Endothelial cell of umbilical vein (primary cell): ENCODE data around the gene PTPRE. TPM values are rescaled to one million over a fixed set of nuclear protein-coding genes. Genes with fewer than 3 reads are reported as not detected.

Experiments
- BruUV-seq: library from RNA; stranded (reverse); fragments of 400-500 nt; replicated peaks from 2 replicates; lab custom pipeline; 2021; lab: Mats Ljungman, UMichigan
- CTCF ChIA-PET: fragments of 300-600, 350-600 bp; sonication (Branson Sonifier 250); formaldehyde crosslinking; loops from one replicate; lab custom pipeline; 2021; ENCODE audit warnings: antibody characterized with exemption, inconsistent platforms; lab: Charles Lee
- POLR2A ChIA-PET: fragments of 300-600, 350-600 bp; sonication (Branson Sonifier 250); formaldehyde crosslinking; loops from one replicate; lab custom pipeline; 2021; ENCODE audit warnings: antibody characterized with exemption, inconsistent platforms; lab: Charles Lee
- DNase-seq: peaks from one replicate; pipeline ENCODE4 v3.0.0-alpha.2; 2011; ENCODE audit warnings: low read depth, low spot score
- FAIRE-seq: peaks from 2 replicates; lab custom pipeline; 2011; peaks lifted over from hg19 to GRCh38; lab: Jason Lieb, UNC
- H2AFZ ChIP-seq: 2 replicates; pipeline ENCODE4 v1.6.0; 2012; ENCODE audit warnings: low read depth, low read length, control low read depth, inconsistent platforms
- H3K27ac ChIP-seq: 2 replicates; pipeline ENCODE4 v1.5.1; 2011; ENCODE audit warnings: low read depth, mild to moderate bottlenecking, control low read depth, low read length, moderate library complexity; ENCODE audit not compliant: insufficient read depth
- H3K27me3 ChIP-seq, 2 experiments: 2 replicates each; pipeline versions ENCODE4 v1.6.0 to v1.6.1; 2011; ENCODE audit warnings: low read length in 2 of 2, mixed read lengths in 1 of 2; ENCODE audit not compliant: control insufficient read depth in 2 of 2, insufficient read depth in 2 of 2
- H3K36me3 ChIP-seq, 2 experiments: 2 replicates in 1 of 2; 3 replicates in 1 of 2; pipeline ENCODE4 v1.5.1; 2011; ENCODE audit warnings: low read length in 2 of 2, mild to moderate bottlenecking in 1 of 2, moderate library complexity in 1 of 2; ENCODE audit not compliant: control insufficient read depth in 2 of 2, insufficient read depth in 2 of 2; ENCODE audit errors: extremely low read depth in 1 of 2
- H3K4me1 ChIP-seq: 3 replicates; pipeline ENCODE4 v1.5.1; 2011; ENCODE audit warnings: mild to moderate bottlenecking, low read length; ENCODE audit not compliant: control insufficient read depth, insufficient read depth; ENCODE audit errors: extremely low read depth
- H3K4me2 ChIP-seq: 2 replicates; pipeline ENCODE4 v1.6.1; 2011; ENCODE audit warnings: low read length, control low read depth, mixed read lengths; ENCODE audit not compliant: insufficient read depth
- H3K4me3 ChIP-seq, 3 experiments: fragments of 200-600 bp in 1 of 3; sonication (generic), shearing (Covaris generic) in 1 of 3; replicated peaks in 1 of 3; 2 replicates each; pipeline ENCODE4 v1.5.1; 2011 to 2016; ENCODE audit warnings: control low read depth in 3 of 3, low read length in 3 of 3, mild to moderate bottlenecking in 2 of 3, inconsistent platforms in 1 of 3, low read depth in 1 of 3, moderate library complexity in 1 of 3; ENCODE audit not compliant: insufficient read depth in 1 of 3
- H3K79me2 ChIP-seq: 2 replicates; pipeline ENCODE4 v1.6.0; 2012; ENCODE audit warnings: low read length, inconsistent platforms; ENCODE audit not compliant: control insufficient read depth, insufficient read depth
- H3K9ac ChIP-seq: replicated peaks from 2 replicates; pipeline ENCODE3; 2011; ENCODE audit warnings: low read length, control low read depth; ENCODE audit not compliant: insufficient read depth; ENCODE audit errors: extremely low read depth
- H3K9me1 ChIP-seq: replicated peaks from 3 replicates; pipeline ENCODE4 v1.6.0; 2011; ENCODE audit warnings: mild to moderate bottlenecking, low read length; ENCODE audit not compliant: control insufficient read depth, insufficient read depth; ENCODE audit errors: extremely low read depth
- H3K9me3 ChIP-seq: replicated peaks from 2 replicates; pipeline ENCODE4 v1.5.1; 2012; ENCODE audit warnings: low read length, inconsistent platforms; ENCODE audit not compliant: control insufficient read depth, insufficient read depth
- H4K20me1 ChIP-seq: replicated peaks from 2 replicates; pipeline ENCODE3; 2011; ENCODE audit warnings: mild to moderate bottlenecking, low read length; ENCODE audit not compliant: control insufficient read depth, insufficient read depth; ENCODE audit errors: extremely low read depth
- EZH2 ChIP-seq: IDR thresholded peaks from 2 replicates; pipeline ENCODE4 v1.6.1; 2012; ENCODE audit warnings: borderline replicate concordance, low read depth, mild to moderate bottlenecking, moderate library complexity, low read length, inconsistent platforms; ENCODE audit not compliant: severe bottlenecking
- FOS ChIP-seq: IDR thresholded peaks from 2 replicates; pipeline ENCODE4 v1.6.1; 2011; ENCODE audit warnings: mild to moderate bottlenecking, low read length, moderate library complexity, borderline replicate concordance; ENCODE audit not compliant: insufficient read depth
- GATA2 ChIP-seq: IDR thresholded peaks from 2 replicates; pipeline ENCODE4 v1.7.0; 2011; ENCODE audit warnings: low read depth, mild to moderate bottlenecking, moderate library complexity, mixed read lengths, low read length; ENCODE audit not compliant: insufficient read length, insufficient read depth
- JUN ChIP-seq: IDR thresholded peaks from 2 replicates; pipeline ENCODE4 v1.6.1; 2011; ENCODE audit warnings: borderline replicate concordance, low read depth; ENCODE audit not compliant: insufficient read length, insufficient read depth
- MYC ChIP-seq: IDR thresholded peaks from one replicate; pipeline ENCODE4 v1.6.1; 2011; ENCODE audit warnings: mild to moderate bottlenecking, low read depth, low read length
- POLR2A ChIP-seq: IDR thresholded peaks from 2 replicates; pipeline ENCODE4 v1.6.1; 2012; ENCODE audit warnings: low read depth, mild to moderate bottlenecking, control low read depth, low read length
- POLR2AphosphoS5 ChIP-seq: IDR thresholded peaks from 2 replicates; pipeline ENCODE4 v1.6.1; 2012; ENCODE audit warnings: low read depth, mild to moderate bottlenecking, control low read depth, low read length, moderate library complexity; ENCODE audit not compliant: insufficient read depth
- dilution Hi-C: fragments of 300-500 bp; cut with MboI; formaldehyde crosslinking; loops from one replicate; pipeline ENCODE4 v1.15.0; 2019; ENCODE audit warnings: low sequenced_read_pairs; ENCODE audit not compliant: extremely low pct_ligation_motif_present
- intact Hi-C: fragments of 100-400 bp; cut with micrococcal nuclease; formaldehyde crosslinking; loops from one replicate; pipeline ENCODE4 v1.10.0; 2022
- polyA plus RNA-seq, 4 experiments: library from polyadenylated mRNA; depleted of rRNA in 3 of 4; stranded (reverse) in 3 of 4; unstranded in 1 of 4; fragments of >200 nt; gene quantifications; 2 replicates each; pipeline versions ENCODE4 v1.2.1 to v1.2.3, GENCODE V29; 2011 to 2012; ENCODE audit warnings: missing spikeins in 1 of 4
- total RNA-seq: library from RNA; stranded (reverse); gene quantifications from 2 replicates; pipeline ENCODE4 v1.2.3, GENCODE V29; 2021
- TF ChIP-seq, protein P1 (sequence below), 2 donors: IDR thresholded peaks; 1 replicate in 1 of 2; 2 replicates in 1 of 2; pipeline ENCODE4 v1.5.1; 2011; ENCODE audit warnings: low read length in 2 of 2, mild to moderate bottlenecking in 2 of 2, moderate library complexity in 2 of 2, control low read depth in 1 of 2, inconsistent platforms in 1 of 2, low read depth in 1 of 2; ENCODE audit not compliant: insufficient read depth in 1 of 2; ENCODE audit errors: extremely low read depth in 1 of 2
- TF ChIP-seq, protein P2 (sequence below): IDR thresholded peaks from 2 replicates; pipeline ENCODE4 v1.6.1; 2011; ENCODE audit not compliant: insufficient read depth, insufficient read length

The PTPRE gene
- total and polyA plus RNA-seq, 2 donors (not counting 3 experiments of a cell fraction or from before 2014, with no cell fraction given): 37.3 to 116 TPM

DNA sequence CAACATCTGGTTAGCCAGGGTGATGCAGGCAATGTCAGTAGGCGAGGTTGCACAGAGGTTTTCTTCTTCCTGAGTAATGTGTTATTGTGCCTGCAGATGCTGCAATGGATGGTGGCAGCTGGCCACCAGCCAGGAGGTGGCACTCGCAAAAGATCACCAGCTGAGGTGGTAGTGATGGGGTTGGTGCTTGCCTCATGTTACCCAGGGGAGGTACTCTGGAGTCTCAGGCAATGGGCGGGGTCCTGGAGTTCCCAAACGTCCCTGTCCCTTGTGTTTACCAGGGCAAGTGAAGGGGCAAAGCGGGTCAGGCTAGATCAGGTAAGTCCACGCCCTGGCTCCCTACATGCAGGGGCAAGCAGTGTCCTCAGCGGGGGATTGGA lies 35.3 kb upstream of the PTPRE start:
- DNase-seq (no peak), FAIRE-seq (no peak)
- Histone ChIP-seq H3K36me3 (no peaks in the 10 kb centered on the region), H2AFZ (no peak overlapping the region), H3K79me2 (no peaks in the 10 kb centered on the region), H3K27ac (no peak overlapping the region), H4K20me1 (no peaks in the 10 kb centered on the region), H3K27me3 (peaks cover 9 to 22% of the 10 kb centered on the region in 2 experiments), H3K9ac (no peak overlapping the region), H3K9me1 (no peaks in the 10 kb centered on the region), H3K9me3 (no peaks in the 10 kb centered on the region), H3K4me1 (peaks cover 5% of the 10 kb centered on the region), H3K4me2 (no peak overlapping the region), H3K4me3 (no peak overlapping the region)
- ChIA-PET POLR2A (no interaction called here), CTCF (interaction anchor here (0.8 to 6.2 kb wide), 3 partner anchors 139 to 198 kb away, joined by 4 to 66 read pairs (median 4); no protein-coding TSS in a partner anchor)
- dilution Hi-C loops: no loop called here
- TF ChIP-seq MYC: no peak
- no peak for TF ChIP-seq POLR2A
- TF ChIP-seq JUN: no peak
- TF ChIP-seq, protein P1, sequence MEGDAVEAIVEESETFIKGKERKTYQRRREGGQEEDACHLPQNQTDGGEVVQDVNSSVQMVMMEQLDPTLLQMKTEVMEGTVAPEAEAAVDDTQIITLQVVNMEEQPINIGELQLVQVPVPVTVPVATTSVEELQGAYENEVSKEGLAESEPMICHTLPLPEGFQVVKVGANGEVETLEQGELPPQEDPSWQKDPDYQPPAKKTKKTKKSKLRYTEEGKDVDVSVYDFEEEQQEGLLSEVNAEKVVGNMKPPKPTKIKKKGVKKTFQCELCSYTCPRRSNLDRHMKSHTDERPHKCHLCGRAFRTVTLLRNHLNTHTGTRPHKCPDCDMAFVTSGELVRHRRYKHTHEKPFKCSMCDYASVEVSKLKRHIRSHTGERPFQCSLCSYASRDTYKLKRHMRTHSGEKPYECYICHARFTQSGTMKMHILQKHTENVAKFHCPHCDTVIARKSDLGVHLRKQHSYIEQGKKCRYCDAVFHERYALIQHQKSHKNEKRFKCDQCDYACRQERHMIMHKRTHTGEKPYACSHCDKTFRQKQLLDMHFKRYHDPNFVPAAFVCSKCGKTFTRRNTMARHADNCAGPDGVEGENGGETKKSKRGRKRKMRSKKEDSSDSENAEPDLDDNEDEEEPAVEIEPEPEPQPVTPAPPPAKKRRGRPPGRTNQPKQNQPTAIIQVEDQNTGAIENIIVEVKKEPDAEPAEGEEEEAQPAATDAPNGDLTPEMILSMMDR (IDR thresholded peaks at IDR 0.05; ENCODE audit: extremely low read depth in 1 of 2, insufficient read depth in 1 of 2, low read depth in 1 of 2, low read length in 2 of 2): no peak
- TF ChIP-seq POLR2AphosphoS5: no peak
- TF ChIP-seq EZH2: no peak
- no peak for TF ChIP-seq FOS
- no peak for TF ChIP-seq GATA2
- TF ChIP-seq, protein P2, sequence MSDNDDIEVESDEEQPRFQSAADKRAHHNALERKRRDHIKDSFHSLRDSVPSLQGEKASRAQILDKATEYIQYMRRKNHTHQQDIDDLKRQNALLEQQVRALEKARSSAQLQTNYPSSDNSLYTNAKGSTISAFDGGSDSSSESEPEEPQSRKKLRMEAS: no peak
- intact Hi-C loops: loop anchor here (2.0 kb wide), 1 partner anchor 279 kb away; no protein-coding TSS in a partner anchor
- no TSS peak for BruUV-seq
